GM18867 (cell line): ENCODE results near the gene RGS11.
"Not testable (repeated sequence)": the region's sequence is repeated elsewhere in the genome, so short reads cannot be mapped to it uniquely, and the experiment has no call there.

Experiments
- ATAC-seq: cut with Tn5 transposase; IDR thresholded peaks from one replicate; pipeline ENCODE4 v1.9.1; 2021; ENCODE audit warnings: mild to moderate bottlenecking, moderate library complexity; ENCODE audit not compliant: unreplicated experiment

Gene RGS11

DNA sequence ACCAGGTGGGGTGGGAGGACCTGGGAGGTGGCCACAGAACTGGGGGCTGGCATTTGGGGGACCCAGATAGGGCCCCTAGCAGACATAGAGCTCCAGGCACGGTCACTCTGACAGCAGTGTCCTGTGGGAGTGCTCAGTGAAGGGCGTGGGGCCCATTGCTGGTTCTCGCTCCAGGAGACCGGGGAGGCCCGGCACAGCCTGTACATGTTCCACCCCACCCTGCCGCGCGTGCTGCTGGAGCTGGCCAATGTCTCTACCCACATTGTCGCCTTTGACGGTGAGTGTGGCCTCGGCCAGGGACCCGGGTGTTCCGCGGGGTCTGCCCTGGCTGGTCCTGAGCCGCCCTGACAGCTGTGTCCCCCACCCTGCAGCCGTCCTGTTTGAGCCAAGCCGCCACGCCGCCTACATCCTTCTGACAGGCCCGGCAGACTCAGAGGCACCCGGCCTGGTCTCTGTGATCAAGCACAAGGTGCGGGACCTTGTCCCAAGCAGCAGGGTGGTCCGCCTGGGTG, 11.2 kb downstream of the RGS11 start:
- no peak for ATAC-seq

DNA sequence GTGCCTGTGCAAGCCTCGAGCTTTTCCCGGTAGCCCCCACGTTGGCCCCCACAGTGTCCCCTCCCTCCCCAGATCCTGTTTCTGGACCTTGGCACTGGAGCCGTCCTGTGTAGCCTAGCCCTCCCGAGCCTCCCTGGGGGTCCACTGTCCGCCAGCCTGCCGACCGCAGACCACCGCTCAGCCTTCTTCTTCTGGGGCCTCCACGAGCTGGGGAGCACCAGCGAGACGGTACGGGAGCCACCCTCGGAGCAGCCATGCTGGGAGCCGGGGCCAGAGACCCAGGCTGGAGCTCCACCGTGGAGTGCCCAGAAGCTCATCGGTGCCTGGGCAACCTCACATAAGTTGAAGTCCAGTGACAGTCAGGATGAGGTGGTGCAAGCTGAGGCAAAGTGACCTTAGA, 11.8 kb downstream of the RGS11 start:
- no peak for ATAC-seq

DNA sequence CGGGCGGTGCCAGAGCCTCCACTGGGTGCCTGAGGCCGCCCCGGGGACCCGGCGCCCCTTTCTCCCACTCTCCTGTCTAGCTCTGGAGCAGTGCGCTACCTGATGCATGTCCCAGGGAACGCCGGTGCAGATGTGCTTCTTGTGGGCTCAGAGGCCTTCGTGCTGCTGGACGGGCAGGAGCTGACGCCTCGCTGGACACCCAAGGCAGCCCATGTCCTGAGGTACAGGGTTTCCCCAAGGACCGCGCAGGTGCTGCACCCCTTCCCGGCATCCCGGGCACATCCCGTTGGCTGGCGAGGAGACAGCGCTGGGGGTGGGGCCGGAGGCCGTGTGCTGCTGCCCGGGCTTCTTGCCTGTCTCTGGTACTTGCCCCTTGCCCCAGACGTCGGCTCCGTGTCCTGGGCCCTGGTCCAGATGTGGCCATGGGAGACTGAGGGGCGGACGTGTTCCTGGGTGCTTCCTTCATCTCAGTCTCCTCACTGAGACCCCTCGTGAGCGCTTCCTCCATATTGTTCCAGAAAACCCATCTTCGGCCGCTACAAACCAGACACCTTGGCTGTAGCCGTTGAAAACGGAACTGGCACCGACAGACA, 12.5 kb downstream of the RGS11 start:
- ATAC-seq, result no peak

GRCh38 chr16:262121-262745, 13.5 kb downstream of the RGS11 start:
- ATAC-seq, result no peak

DNA sequence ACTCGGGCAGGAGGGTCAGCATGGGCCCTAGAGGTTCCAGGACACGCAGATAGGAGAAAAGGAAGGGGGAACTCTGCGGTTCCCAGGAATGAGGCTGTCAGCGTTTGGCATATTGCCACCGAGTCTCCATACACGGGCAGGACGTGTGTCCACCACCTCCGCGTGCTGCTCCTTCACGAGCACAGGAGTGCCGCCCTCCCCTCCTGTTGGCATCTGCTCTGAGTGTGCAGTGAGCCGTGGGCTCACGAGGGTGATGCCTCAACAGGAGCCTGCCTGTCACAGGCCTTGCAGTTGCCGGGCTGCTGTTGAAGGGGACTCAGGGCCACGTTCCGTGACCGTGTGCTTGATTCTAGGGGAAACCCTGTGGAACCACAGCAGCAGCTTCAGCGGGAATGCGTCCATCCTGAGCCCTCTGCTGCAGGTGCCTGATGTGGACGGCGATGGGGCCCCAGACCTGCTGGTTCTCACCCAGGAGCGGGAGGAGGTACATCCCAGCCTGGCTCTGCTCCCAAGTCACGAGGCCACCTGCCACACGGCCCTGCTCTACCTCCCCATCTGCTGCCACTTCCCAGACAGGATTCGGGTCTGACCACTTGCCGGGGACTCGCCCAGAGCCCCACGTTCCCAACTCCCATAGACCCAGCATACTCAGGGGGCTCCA, 14.6 kb downstream of the RGS11 start:
- no peak for ATAC-seq

GRCh38 chr16:260326-260725, 15.4 kb downstream of the RGS11 start:
- ATAC-seq, result no peak

GRCh38 chr16:259814-260253, 15.9 kb downstream of the RGS11 start:
- no peak for ATAC-seq

DNA sequence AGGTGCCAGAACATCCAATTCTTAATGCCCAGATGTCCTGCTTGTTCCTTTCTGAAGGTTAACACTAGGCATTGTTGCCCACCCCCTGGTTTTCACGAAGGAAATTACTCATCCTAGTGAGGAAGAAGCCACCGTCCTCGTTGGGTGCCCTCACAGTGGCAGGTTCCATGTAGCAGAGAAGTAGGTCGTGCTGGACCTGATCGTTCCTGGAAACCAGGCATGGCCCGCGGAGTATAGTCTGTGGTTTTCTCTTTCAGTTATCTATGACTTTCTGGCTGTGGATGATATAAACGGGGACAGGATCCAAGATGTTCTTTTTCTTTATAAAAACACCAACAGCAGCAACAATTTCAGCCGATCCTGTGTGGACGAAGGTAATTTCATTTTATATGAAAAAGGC, 16.5 kb downstream of the RGS11 start:
- ATAC-seq, result no peak

DNA sequence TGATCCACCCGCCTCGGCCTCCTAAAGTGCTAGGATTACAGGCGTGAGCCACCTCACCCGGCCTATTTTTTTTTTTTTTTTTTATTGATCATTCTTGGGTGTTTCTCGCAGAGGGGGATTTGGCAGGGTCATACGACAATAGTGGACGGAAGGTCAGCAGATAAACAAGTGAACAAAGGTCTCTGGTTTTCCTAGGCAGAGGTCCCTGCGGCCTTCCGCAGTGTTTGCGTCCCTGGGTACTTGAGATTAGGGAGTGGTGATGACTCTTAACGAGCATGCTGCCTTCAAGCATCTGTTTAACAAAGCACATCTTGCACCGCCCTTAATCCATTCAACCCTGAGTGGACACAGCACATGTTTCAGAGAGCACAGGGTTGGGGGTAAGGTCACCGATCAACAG, 17.7 kb downstream of the RGS11 start:
- ATAC-seq, result not testable (repeated sequence)

DNA sequence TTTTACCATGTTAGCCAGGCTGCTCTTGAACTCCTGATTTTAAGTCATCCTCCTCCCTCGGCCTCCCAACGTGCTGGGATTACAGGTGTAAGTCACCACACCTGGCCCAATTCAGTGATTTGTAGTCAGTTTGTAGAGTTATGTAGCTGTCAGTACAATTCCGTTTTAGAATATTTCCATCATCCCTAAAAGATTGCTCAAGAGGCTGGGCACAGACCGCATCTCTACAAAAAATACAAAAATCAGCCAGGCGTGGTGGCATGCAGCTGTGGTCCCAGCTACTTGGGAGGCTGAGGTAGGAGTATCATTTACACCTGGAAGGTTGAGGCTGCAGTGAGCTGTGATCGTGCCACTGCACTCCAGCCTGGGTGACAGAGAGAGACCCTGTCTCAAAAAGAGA, 20.6 kb downstream of the RGS11 start:
- no peak for ATAC-seq

DNA sequence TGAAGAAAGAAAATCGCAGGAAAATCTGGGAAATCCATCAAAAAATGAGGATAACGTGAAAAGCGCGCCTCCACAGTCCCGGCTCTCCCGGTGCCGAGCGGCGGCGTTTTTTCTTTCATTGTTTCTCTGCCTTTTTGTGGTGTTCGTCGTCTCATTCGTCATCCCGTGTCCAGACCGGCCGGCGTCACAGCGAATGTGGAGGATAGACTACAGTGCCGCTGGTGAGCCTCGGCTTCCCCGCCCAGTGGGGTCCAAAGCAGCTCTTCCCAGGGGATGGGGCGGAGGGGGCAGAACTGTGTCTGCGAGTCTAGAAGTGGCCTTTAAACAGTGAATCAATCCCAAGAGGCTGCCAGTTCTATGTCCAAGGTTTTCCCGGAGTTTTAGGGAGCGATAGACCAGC, 21.3 kb downstream of the RGS11 start:
- no peak for ATAC-seq

- no peak for ATAC-seq
Observed at GRCh38 chr16:253833-254232, 21.9 kb downstream of the RGS11 start.

DNA sequence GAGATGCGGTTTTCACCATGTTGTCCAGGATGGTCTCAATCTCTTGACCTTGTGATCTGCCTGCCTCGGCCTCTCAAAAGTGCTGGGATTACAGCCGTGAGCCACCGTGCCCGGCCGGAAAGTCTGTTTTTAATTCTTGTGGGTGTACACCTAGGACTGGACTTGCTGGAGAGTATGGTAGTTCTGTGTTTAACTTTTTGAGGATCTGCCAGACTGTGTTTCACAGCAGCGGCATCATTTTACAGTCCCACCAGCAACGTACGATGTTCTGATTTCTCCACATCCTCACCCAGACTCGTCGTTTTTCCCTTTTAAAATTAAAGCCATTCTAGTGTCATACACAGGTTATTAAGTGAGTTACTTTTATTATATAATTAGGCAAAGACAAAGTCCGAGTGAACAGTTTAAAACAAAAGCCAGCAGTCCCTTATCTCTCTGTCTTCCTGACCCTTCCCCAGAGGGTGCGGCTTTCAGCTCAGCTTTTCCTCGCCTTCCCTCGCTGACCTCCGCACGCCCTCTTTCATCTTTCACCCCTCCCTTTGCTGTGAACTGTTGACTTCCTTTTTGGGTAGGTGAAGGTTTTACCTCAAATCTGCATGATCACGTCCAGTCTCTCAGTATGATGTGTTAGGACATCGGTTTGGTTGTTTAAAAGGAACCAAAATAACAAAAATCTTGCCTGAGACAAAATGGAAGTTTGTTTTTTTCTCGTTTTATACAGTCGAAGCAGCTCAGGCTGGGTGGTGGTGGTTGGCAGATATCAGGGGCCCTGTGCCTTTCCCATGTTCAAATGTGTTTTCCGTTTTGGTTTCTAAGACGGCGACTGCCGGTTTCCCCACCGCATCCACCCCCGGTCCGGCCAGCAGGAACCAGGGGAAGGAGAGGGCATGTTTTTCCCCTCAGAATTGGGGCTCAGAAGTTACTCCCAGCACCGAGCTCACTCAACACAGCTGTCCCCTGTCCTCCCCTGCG, 23.1 kb downstream of the RGS11 start:
- no peak for ATAC-seq

DNA sequence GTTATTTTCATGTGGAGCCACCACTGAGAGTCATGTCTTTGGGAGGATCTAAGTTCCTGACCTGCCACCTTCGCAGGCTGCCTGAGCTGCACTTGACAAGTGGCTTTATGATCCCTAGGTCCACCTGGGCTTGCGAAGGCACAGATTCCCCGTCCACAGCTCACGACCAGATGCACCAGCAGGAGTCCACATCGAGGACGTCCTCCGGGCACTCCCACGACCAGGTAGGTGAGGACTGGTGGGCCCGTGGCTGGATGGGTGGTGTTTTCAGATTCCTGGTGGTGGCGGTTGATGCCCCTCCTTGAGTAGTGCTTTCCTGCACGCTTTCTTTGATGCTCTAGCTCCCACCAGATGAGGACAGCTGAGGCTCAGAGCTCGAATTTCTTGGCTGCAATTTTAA, 26.3 kb downstream of the RGS11 start:
- ATAC-seq, result no peak

DNA sequence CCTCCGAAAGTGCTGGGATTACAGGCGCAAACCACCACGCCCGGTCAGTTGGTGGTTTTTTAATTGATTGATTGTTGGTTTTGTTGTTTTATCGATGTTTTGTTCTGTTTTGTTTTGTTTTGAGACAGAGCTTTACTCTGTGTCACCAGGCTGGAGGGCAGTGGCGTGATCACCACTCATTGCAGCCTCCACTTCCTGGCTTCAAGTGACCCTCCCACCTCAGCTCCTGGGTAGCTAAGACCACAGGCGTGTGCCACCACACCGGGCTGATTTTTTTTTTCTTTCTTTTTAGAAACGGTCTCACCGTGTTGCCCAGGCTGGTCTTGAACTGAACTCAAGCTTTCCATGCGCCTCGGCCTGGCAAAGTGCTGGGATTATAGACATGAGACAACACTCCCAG, 28.7 kb downstream of the RGS11 start:
- ATAC-seq, result no peak

DNA sequence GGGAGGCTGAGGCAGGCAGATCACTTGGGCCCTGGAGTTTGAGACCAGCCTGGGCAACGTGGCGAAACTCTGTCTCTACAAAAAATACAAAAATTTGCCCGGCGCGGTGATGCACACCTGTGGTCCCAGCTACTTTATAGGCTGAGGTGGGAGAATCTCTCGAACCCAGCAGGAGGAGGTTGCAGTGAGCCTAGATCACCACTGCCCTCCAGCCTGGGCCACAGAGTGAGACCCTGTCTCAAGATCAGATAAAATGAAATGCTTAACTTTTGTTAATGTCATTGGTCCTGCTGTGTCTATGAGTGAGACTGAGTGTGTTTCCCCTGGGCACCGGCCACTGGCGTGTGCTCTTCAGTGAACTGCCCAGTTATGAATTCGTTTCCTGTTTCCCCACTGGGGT, 30.6 kb downstream of the RGS11 start:
- no peak for ATAC-seq

GRCh38 chr16:243348-243747, 32.4 kb downstream of the RGS11 start:
- ATAC-seq, result no peak

GRCh38 chr16:242281-242680, 33.5 kb downstream of the RGS11 start:
- ATAC-seq, result no peak

DNA sequence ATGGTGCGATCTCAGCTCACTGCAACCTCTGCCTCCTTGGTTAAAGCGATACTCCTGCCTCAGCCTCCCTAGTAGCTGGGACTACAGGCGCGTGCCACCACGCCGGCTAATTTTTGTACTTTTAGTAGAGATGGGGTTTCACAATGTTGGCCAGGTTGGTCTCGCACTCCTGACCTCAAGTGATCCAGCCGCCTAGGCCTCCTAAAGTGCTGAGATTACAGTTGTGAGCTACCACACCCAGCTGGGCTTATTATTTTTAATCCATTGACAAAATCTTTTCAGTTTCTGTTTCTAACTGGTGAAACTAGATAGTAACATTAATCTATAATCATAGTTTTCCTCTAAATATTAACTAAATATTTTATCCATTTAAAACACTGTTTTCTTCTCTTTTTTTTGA, 35.2 kb downstream of the RGS11 start:
- ATAC-seq, result no peak

DNA sequence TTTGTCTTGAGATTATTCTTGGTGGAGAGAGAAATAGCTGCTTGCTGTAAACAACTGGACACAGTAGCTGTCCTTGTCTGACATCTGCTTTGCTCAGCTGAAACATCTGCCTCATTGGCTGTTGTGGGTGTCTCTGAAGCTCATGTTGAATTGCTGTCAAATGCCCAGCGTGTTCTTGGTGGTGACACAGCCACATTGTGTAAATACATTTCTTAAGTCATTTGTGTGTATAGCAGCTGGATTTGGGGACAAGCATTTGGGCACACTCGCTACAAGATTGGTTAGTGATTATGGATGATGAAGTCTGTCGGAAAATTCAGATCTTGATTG, 35.8 kb downstream of the RGS11 start:
- no peak for ATAC-seq
